Type B pancreatic cell (in vitro differentiated cells): ENCODE measurements around the gene AGTPBP1. TPM values are rescaled to one million over a fixed set of nuclear protein-coding genes. Genes with fewer than 3 reads are reported as not detected.

ENCODE experiments used
- DNase-seq: peaks from one replicate; pipeline ENCODE4 v3.0.0; 2021; ENCODE audit warnings: mixed read lengths; ENCODE audit not compliant: unreplicated experiment; ENCODE audit errors: extremely low spot score
- H3K27ac Mint-ChIP-seq: 2 replicates; pipeline ENCODE4 v1.8.0; 2021; ENCODE audit warnings: mild to moderate bottlenecking, mixed read lengths
- H3K27me3 Mint-ChIP-seq: 2 replicates; pipeline ENCODE4 v1.8.0; 2021; ENCODE audit warnings: mixed read lengths
- H3K36me3 Mint-ChIP-seq: 2 replicates; pipeline ENCODE4 v1.8.0; 2021; ENCODE audit warnings: mixed read lengths
- H3K4me1 Mint-ChIP-seq: one replicate; pipeline ENCODE4 v1.8.0; 2021; ENCODE audit warnings: mixed read lengths; ENCODE audit not compliant: unreplicated experiment
- H3K4me3 Mint-ChIP-seq: 2 replicates; pipeline ENCODE4 v1.8.0; 2021; ENCODE audit warnings: mild to moderate bottlenecking, mixed read lengths
- H3K9me3 Mint-ChIP-seq: 2 replicates; pipeline ENCODE4 v1.8.0; 2021; ENCODE audit warnings: mixed read lengths
- CTCF ChIP-seq: fragments of 200-600 bp; sonication (generic); conservative IDR thresholded peaks from 2 replicates; pipeline ENCODE4 v1.5.0; 2021; ENCODE audit warnings: antibody characterized with exemption, mild to moderate bottlenecking
- total RNA-seq: library from RNA; stranded (reverse); gene quantifications from 2 replicates; pipeline ENCODE4 v1.2.1, GENCODE V29; 2021; ENCODE audit warnings: low replicate concordance

The AGTPBP1 gene
- total RNA-seq, 1 donor from 2014 or later = 35.6 TPM

DNA sequence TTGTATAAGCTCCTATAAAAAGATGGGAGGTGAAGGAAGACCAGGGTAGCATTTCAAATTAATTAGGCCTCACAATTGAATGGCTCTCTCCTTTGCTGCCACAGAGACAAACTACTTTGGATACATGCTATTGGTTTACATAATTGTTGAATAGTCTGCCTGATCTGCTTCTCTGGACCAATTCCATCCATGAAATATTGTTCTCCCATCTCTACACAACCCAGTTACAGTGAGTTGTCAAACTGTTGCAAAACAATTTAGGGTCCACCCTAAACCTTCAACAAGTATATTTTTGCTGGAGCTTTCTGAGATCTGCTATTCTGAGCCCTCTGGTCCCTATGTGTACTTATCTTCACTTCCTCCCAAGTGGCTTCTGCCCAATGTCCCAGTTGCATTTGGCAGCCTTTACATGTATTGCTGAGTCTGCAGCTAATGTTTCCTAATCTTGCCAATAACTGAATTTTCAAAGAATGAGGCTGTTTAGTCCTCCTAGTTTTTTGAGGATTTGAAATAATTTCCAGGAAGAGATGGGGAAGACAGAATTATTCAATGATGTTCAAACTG is 38.9 kb downstream of the AGTPBP1 start:
- no peak for TF ChIP-seq CTCF
- peaks cover 13% of the 10 kb centered on the region for H3K36me3 Mint-ChIP-seq
- no peak overlapping the region for H3K27ac Mint-ChIP-seq
- no peaks in the 10 kb centered on the region for H3K27me3 Mint-ChIP-seq
- no peaks in the 10 kb centered on the region for H3K9me3 Mint-ChIP-seq
- H3K4me3 Mint-ChIP-seq = no peak overlapping the region
- H3K4me1 Mint-ChIP-seq = no peaks in the 10 kb centered on the region
- no peak for DNase-seq

- H3K4me1 Mint-ChIP-seq = no peaks in the 10 kb centered on the region
- no peak overlapping the region for H3K4me3 Mint-ChIP-seq
- H3K36me3 Mint-ChIP-seq = peaks cover 8% of the 10 kb centered on the region
- no peak overlapping the region for H3K27ac Mint-ChIP-seq
- no peaks in the 10 kb centered on the region for H3K27me3 Mint-ChIP-seq
- TF ChIP-seq CTCF = no peak
- H3K9me3 Mint-ChIP-seq = no peaks in the 10 kb centered on the region
- DNase-seq = no peak
Observed at GRCh38 chr9:85702191-85702590, 39.6 kb downstream of the AGTPBP1 start.

DNA sequence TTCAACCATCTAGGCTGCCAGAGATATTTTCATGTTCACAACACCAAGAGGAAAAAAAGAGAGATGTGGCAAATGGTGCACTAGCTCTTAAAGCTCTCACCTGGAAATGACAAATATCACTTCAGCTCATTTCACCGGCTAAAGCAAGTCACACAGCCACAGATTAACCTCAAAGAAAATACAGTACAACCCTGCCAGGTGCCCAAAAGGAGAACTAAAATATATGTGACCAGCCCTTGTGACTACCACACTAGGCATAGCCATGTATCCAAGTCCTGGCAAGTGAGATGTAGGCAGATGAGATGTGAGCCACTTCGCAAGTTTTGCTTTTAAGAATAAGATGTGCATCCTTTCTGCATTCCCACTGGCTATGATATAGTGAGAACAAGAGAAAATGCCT is 41.4 kb downstream of the AGTPBP1 start:
- no peak overlapping the region for H3K27ac Mint-ChIP-seq
- no peak for DNase-seq
- no peaks in the 10 kb centered on the region for H3K4me1 Mint-ChIP-seq
- TF ChIP-seq CTCF = no peak
- peaks cover 5% of the 10 kb centered on the region for H3K36me3 Mint-ChIP-seq
- H3K9me3 Mint-ChIP-seq = no peaks in the 10 kb centered on the region
- H3K4me3 Mint-ChIP-seq = no peak overlapping the region
- no peaks in the 10 kb centered on the region for H3K27me3 Mint-ChIP-seq

GRCh38 chr9:85688361-85688760 is 53.4 kb downstream of the AGTPBP1 start:
- no peaks in the 10 kb centered on the region for H3K27me3 Mint-ChIP-seq
- peaks cover 10% of the 10 kb centered on the region for H3K9me3 Mint-ChIP-seq

GRCh38 chr9:85685081-85685480 is 56.7 kb downstream of the AGTPBP1 start:
- Mint-ChIP-seq H3K4me3 (no peak overlapping the region), H3K4me1 (no peaks in the 10 kb centered on the region), H3K36me3 (peaks cover 43% of the 10 kb centered on the region), H3K27ac (no peak overlapping the region), H3K27me3 (no peaks in the 10 kb centered on the region), H3K9me3 (peaks cover 4% of the 10 kb centered on the region)
- DNase-seq = no peak
- TF ChIP-seq CTCF = no peak

More at GRCh38 chr9:85688361-85688760, 53.4 kb downstream of the AGTPBP1 start:
- no peak overlapping the region for H3K27ac Mint-ChIP-seq
- TF ChIP-seq CTCF = no peak
- H3K4me3 Mint-ChIP-seq = no peak overlapping the region
- H3K4me1 Mint-ChIP-seq = no peaks in the 10 kb centered on the region
- peaks cover 48% of the 10 kb centered on the region for H3K36me3 Mint-ChIP-seq
- no peak for DNase-seq

DNA sequence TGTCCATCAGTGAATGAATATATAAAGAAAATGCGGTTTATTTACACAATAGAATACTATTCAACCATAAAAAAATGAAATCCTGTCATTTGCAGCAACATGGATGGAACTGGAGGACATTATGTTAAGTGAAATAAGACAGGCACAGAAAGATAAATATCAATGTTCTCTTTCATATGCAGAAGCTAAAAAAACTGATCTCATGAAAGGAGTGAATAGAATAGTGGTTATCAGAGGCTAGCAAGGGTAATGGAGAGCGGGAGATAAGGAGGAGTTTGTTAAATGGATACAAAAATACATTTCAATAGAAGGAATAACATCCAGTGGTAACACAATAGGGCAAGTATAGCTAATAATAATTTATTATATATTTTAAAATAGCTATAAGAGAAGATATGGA is 65.0 kb downstream of the AGTPBP1 start:
- H3K36me3 Mint-ChIP-seq = peaks cover 16% of the 10 kb centered on the region

More for the DNA sequence above, 65.0 kb downstream of the AGTPBP1 start:
- no peak overlapping the region for H3K27ac Mint-ChIP-seq
- H3K27me3 Mint-ChIP-seq = no peaks in the 10 kb centered on the region
- H3K4me3 Mint-ChIP-seq = no peak overlapping the region
- TF ChIP-seq CTCF = no peak
- no peak for DNase-seq
- H3K4me1 Mint-ChIP-seq = no peaks in the 10 kb centered on the region
- H3K9me3 Mint-ChIP-seq = no peaks in the 10 kb centered on the region
